ENCODE results near the gene SCNN1G. TPM values are rescaled to one million over a fixed set of nuclear protein-coding genes. Genes with fewer than 3 reads are reported as not detected.

The SCNN1G gene
- total and polyA plus RNA-seq, 9 of the 15 experiments (the other 6 are each of a cell fraction or from before 2014, with no cell fraction given), result not detected

DNA sequence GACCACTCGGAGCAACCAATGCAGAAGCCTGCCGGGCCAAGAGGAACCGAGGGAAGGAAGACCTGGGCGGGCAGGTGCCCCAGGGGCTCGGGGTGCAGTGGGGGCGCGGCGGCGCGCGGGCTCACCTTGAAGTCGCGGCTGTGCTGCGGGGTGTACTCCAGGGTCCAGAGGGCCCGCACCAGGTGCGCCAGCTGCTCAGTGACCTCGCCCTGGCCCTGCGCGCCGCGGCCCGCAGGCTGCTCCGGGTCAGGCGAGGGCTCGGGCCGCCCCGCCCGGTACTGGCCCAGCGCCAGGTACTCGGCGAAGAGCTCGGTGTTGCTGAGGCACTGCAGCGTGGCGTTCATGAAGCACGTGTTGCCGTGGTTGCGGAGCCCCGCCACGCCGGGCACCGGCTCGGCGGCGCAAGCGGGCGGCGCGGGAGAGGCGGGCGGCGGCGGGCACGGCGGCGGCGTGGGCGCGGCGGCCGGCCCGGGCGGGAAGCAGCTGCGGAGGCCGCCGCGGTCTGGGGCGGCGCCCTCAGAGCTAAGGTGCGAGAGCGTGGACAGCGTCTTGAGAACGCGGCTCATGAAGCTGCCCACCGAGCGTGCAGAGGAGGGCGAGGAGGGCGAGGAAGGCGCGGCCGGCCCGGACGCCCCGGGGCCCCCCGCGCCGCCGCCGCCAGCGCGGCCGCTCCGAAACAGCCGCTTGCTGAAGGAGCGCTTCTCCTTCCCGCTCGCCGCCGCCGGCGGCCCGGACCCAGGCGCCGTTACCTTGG is 33.9 kb upstream of the SCNN1G start (continued):
- TF ChIP-seq, protein P1, sequence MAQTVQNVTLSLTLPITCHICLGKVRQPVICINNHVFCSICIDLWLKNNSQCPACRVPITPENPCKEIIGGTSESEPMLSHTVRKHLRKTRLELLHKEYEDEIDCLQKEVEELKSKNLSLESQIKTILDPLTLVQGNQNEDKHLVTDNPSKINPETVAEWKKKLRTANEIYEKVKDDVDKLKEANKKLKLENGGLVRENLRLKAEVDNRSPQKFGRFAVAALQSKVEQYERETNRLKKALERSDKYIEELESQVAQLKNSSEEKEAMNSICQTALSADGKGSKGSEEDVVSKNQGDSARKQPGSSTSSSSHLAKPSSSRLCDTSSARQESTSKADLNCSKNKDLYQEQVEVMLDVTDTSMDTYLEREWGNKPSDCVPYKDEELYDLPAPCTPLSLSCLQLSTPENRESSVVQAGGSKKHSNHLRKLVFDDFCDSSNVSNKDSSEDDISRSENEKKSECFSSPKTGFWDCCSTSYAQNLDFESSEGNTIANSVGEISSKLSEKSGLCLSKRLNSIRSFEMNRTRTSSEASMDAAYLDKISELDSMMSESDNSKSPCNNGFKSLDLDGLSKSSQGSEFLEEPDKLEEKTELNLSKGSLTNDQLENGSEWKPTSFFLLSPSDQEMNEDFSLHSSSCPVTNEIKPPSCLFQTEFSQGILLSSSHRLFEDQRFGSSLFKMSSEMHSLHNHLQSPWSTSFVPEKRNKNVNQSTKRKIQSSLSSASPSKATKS (CRISPR knock-in tag; IDR thresholded peaks at IDR 0.05), result no peak
- TF ChIP-seq, protein P2, sequence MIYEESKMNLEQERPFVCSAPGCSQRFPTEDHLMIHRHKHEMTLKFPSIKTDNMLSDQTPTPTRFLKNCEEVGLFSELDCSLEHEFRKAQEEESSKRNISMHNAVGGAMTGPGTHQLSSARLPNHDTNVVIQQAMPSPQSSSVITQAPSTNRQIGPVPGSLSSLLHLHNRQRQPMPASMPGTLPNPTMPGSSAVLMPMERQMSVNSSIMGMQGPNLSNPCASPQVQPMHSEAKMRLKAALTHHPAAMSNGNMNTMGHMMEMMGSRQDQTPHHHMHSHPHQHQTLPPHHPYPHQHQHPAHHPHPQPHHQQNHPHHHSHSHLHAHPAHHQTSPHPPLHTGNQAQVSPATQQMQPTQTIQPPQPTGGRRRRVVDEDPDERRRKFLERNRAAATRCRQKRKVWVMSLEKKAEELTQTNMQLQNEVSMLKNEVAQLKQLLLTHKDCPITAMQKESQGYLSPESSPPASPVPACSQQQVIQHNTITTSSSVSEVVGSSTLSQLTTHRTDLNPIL (CRISPR knock-in tag; IDR thresholded peaks at IDR 0.05), result no peak
- no peak for TF ChIP-seq POLR2AphosphoS5 (IDR thresholded peaks at IDR 0.05; ENCODE audit: control insufficient read depth, insufficient read depth, low read depth, low read length)
- TF ChIP-seq CBX3 (IDR thresholded peaks at IDR 0.05; ENCODE audit: borderline replicate concordance in 1 of 2, low read length in 2 of 2), result no peak
- no peak for TF ChIP-seq ZNF134 (CRISPR knock-in tag; conservative IDR thresholded peaks at IDR 0.05)
- TF ChIP-seq KHSRP (IDR thresholded peaks at IDR 0.05), result no peak
- TF ChIP-seq RAD21 (CRISPR knock-in tag; conservative IDR thresholded peaks at IDR 0.05 in 1 of 2, IDR thresholded peaks at IDR 0.05 in 1 of 2), result no peak
- no peak for TF ChIP-seq CHCHD3 (CRISPR knock-in tag; IDR thresholded peaks at IDR 0.05)
- TF ChIP-seq POLR2AphosphoS2 (IDR thresholded peaks at IDR 0.05; ENCODE audit: low read length), result no peak
- TF ChIP-seq SAP30 (IDR thresholded peaks at IDR 0.05; ENCODE audit: borderline replicate concordance, insufficient read depth, low read depth, low read length, poor library complexity, severe bottlenecking), result no peak
- no peak for TF ChIP-seq ATF1 (CRISPR knock-in tag; IDR thresholded peaks at IDR 0.05)
- peak; percentile 29; the same call in 1 of the 2 replicates for TF ChIP-seq ATF1 (tag; IDR thresholded peaks at IDR 0.05)
- TF ChIP-seq, protein P3, sequence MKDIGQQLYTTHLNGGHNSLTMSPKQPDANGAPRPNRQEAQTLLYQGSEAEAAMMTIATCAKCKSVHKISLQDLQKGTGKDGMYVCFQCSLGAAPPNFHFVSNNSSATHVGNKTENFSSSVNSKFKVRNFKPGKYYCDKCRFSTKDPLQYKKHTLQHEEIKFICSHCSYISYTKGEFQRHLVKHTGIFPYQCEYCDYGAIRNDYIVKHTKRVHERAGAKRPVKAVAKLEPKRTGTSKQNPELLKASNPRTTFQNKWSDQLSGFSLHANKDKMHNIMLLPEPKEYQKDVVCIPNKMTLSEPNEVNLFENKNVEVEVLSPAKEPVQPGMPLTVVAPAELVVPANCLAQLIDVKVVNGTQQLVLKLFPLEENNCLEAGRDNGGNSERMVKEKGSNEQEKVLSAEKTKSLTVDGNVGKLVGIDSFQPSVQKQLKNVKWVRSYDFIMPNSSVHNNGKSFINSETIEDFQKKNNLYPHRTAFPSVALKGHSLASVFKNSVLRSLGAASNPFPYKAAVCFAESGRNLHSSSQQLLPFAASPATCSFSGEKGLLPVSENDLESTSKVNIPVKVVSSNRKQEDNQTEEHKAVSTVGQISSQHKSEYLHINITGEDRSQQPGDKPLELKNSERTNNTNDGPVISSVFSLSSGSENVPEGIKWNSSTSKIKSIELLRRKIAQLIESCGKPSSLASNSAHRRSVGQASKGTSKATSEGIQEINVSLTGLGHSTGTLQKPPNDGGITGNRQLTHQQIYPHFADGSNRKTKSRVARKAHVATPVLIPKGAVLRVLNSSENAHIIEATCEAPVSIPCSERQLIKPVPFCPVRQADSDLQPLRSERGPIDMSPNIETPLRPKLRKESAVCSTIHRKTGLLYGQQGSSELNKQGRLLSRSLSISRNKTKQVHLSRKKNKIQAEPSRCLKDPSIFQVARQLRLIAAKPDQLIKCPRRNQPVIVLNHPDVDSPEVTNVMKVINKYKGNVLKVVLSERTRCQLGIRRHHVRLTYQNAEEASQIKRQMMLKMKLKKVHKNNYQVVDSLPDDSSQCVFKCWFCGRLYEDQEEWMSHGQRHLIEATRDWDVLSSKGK (CRISPR knock-in tag; IDR thresholded peaks at IDR 0.05), result no peak
- no peak for TF ChIP-seq GTF2A2 (tag; IDR thresholded peaks at IDR 0.05)
- TF ChIP-seq, protein P4, sequence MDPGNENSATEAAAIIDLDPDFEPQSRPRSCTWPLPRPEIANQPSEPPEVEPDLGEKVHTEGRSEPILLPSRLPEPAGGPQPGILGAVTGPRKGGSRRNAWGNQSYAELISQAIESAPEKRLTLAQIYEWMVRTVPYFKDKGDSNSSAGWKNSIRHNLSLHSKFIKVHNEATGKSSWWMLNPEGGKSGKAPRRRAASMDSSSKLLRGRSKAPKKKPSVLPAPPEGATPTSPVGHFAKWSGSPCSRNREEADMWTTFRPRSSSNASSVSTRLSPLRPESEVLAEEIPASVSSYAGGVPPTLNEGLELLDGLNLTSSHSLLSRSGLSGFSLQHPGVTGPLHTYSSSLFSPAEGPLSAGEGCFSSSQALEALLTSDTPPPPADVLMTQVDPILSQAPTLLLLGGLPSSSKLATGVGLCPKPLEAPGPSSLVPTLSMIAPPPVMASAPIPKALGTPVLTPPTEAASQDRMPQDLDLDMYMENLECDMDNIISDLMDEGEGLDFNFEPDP (CRISPR knock-in tag; IDR thresholded peaks at IDR 0.05), result no peak
- TF ChIP-seq POU5F1 (IDR thresholded peaks at IDR 0.05; ENCODE audit: borderline replicate concordance, low read depth, low read length, partially characterized antibody), result no peak
- TF ChIP-seq HSF4 (CRISPR knock-in tag; IDR thresholded peaks at IDR 0.05; ENCODE audit: borderline replicate concordance), result no peak
- TF ChIP-seq ZFP1 (CRISPR knock-in tag; IDR thresholded peaks at IDR 0.05), result no peak
- no peak for TF ChIP-seq SMAD4 (CRISPR knock-in tag; conservative IDR thresholded peaks at IDR 0.05)
- no peak for TF ChIP-seq TBL1XR1 (IDR thresholded peaks at IDR 0.05; ENCODE audit: low read length in 2 of 2)
